ENCODE data around the gene DNER.

Gene DNER

DNA sequence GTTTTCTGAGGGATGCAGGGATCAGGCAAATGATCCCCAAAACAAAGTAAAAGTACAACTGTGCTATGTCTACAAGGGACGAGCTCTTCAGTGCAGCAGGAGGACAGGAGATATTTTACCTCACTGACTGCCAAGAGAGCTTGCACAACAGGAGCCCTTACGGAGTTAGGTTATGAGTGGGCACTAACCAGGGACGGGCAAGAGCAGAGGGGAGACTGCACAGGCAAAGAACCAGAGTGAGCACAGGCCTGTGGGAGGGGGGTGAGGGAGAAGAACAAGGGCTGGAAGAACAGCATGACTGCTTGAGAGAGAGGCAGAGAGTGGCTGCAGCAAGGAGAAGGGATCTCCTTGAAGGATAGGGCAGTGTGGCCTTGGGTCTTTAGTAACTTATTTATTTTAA lies 342.1 kb downstream of the DNER start:
- TF ChIP-seq, protein P1, sequence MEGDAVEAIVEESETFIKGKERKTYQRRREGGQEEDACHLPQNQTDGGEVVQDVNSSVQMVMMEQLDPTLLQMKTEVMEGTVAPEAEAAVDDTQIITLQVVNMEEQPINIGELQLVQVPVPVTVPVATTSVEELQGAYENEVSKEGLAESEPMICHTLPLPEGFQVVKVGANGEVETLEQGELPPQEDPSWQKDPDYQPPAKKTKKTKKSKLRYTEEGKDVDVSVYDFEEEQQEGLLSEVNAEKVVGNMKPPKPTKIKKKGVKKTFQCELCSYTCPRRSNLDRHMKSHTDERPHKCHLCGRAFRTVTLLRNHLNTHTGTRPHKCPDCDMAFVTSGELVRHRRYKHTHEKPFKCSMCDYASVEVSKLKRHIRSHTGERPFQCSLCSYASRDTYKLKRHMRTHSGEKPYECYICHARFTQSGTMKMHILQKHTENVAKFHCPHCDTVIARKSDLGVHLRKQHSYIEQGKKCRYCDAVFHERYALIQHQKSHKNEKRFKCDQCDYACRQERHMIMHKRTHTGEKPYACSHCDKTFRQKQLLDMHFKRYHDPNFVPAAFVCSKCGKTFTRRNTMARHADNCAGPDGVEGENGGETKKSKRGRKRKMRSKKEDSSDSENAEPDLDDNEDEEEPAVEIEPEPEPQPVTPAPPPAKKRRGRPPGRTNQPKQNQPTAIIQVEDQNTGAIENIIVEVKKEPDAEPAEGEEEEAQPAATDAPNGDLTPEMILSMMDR (IDR thresholded peaks at IDR 0.05; ENCODE audit: extremely low read depth, insufficient read depth, missing control alignments): no peak
- no peak for DNase-seq (ENCODE audit: low spot score)
- in situ Hi-C loops (cut with MboI; ENCODE audit: low pct_unique_long_range_greater_than_20kb, low sequenced_read_pairs, unreplicated experiment): no loop called here

DNA sequence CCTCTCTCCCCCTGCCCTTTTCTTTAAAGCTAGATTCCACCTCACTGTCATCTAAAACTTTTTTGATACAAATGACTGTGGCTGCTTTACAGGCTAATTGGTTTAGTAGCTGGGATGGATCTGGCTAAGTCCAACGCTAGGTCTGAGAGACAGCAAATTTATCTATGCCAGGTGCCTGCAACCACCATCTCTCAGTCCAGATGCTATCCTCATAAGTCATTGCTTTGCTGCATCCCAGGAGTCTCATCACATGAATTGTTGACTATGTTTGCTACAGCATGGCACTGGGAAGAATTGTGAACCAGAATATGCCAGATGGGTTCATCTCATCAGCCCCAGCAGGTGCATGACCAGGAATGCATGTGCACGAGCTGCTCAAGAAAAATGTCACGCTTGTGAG lies 343.3 kb downstream of the DNER start:
- in situ Hi-C loops (cut with MboI; ENCODE audit: low pct_unique_long_range_greater_than_20kb, low sequenced_read_pairs, unreplicated experiment): no loop called here
- no peak for DNase-seq (ENCODE audit: low spot score)
- TF ChIP-seq, protein P1 (IDR thresholded peaks at IDR 0.05; ENCODE audit: extremely low read depth, insufficient read depth, missing control alignments): no peak

DNA sequence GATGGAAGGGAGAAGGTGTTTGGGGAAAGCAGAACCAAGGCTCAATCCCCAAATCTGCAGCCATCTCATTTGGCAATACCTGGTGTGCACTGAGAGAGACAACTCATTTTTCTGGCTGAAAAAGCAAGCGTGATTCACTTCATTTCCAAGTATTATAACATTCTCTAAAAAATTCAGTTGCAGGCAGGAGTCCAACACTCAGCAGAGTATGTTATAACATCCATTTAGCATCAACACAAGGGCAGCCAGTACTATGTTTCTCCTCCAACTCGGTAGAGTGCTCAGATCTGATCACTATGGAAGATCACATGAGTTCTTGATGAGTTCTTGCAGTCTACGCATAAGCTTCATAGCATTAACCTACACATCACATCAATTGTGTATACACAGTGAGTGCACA lies 343.8 kb downstream of the DNER start:
- in situ Hi-C loops (cut with MboI; ENCODE audit: low pct_unique_long_range_greater_than_20kb, low sequenced_read_pairs, unreplicated experiment): no loop called here
- TF ChIP-seq, protein P1 (IDR thresholded peaks at IDR 0.05; ENCODE audit: extremely low read depth, insufficient read depth, missing control alignments): no peak
- no peak for DNase-seq (ENCODE audit: low spot score)

DNA sequence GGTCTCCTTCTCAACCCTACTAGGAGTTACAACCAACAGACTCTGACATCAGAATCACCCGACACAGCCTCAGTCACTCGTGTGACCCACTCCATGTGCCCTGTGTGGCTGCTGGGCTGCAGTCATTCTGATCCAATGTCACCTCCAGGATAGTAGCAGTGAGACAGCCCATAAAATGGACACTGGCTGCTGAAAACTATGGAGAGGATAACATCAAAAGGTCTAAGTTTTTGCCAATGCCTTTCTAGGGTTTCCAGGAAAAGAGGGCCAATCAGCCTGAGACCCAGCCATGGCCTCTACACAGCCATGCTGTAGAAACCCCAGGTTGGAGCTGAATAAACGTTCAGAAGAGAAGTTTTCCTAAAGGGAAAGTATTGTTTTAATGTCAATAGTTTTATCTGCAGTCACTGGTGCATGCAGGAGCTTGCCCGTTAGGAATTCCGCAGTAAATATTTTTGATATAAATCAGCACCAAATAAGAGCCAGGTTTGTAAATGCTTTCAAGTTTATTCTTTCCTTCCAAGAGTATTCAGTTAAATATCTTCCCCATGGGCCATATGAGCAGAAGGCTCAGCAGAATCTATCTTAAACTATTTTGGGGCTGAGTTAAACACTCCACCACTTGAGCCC lies 351.1 kb downstream of the DNER start:
- TF ChIP-seq, protein P1 (IDR thresholded peaks at IDR 0.05; ENCODE audit: extremely low read depth, insufficient read depth, missing control alignments): no peak
- DNase-seq (ENCODE audit: low spot score): no peak

DNA sequence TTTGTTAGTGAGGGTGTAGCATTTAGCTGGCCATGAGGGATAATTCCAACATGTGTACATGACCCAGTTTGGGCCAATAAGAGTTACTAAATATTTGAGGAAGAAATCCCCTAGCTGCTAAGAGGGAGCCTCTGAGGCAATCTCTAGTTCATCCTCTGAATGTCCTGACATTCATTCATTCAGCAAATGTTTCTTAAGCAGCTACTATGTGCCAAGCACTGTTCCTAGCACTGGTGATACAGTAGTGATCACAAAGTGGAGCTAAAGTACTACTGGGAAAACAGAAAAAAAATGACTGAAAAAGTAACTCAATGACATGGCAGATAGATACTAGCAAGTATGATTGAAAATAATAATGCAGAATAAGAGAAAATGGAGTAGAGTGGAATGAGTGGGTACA lies 363.5 kb downstream of the DNER start:
- in situ Hi-C loops (cut with MboI; ENCODE audit: low pct_unique_long_range_greater_than_20kb, low sequenced_read_pairs, unreplicated experiment): no loop called here
- TF ChIP-seq, protein P1 (IDR thresholded peaks at IDR 0.05; ENCODE audit: extremely low read depth, insufficient read depth, missing control alignments): no peak
- no peak for DNase-seq (ENCODE audit: low spot score)

More for the DNA sequence above, 351.1 kb downstream of the DNER start:
- in situ Hi-C loops (cut with MboI; ENCODE audit: low pct_unique_long_range_greater_than_20kb, low sequenced_read_pairs, unreplicated experiment): no loop called here

DNA sequence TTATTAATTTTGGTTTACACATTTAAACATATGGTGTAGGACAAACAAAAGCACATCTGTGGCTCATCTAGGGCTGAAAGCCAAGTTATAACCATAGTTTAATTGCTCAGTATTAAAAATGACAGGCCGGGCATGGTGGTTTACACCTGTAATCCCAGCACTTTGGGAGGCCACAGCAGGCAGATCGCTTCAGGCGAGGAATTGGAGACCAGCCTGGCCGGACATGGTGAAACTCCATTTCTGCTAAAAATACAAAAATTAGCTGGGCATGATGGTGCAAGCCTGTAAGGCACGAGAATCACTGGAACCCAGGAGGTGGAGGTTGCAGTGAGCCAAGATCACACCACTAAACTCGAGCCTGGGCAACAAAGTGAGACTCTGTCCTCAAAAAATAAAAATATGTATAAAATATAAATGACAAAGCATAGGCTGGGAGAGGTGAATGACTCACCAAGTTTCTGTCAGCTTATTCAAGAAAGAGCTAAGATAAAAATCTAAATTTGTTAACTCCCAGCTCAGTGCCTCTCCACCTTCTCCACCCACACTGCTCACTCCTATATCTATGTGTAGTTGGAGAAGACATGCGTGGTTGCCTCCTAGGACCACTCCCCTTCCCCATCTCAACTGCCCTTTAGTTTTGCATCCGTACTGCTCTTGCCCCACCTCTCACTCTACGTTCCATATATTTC lies 364.1 kb downstream of the DNER start:
- no peak for DNase-seq (ENCODE audit: low spot score)
- in situ Hi-C loops (cut with MboI; ENCODE audit: low pct_unique_long_range_greater_than_20kb, low sequenced_read_pairs, unreplicated experiment): no loop called here

More for the DNA sequence above, 364.1 kb downstream of the DNER start:
- TF ChIP-seq, protein P1 (IDR thresholded peaks at IDR 0.05; ENCODE audit: extremely low read depth, insufficient read depth, missing control alignments): no peak

All from GM13977 (cell line).